Measurements from ENCODE around the gene ENOPH1.
A peak's percentile ranks its signal among the peaks of the same experiment; 100 is the strongest.
"Not testable (repeated sequence)": the region's sequence is repeated elsewhere in the genome, so short reads cannot be mapped to it uniquely, and the experiment has no call there.

Gene ENOPH1

DNA sequence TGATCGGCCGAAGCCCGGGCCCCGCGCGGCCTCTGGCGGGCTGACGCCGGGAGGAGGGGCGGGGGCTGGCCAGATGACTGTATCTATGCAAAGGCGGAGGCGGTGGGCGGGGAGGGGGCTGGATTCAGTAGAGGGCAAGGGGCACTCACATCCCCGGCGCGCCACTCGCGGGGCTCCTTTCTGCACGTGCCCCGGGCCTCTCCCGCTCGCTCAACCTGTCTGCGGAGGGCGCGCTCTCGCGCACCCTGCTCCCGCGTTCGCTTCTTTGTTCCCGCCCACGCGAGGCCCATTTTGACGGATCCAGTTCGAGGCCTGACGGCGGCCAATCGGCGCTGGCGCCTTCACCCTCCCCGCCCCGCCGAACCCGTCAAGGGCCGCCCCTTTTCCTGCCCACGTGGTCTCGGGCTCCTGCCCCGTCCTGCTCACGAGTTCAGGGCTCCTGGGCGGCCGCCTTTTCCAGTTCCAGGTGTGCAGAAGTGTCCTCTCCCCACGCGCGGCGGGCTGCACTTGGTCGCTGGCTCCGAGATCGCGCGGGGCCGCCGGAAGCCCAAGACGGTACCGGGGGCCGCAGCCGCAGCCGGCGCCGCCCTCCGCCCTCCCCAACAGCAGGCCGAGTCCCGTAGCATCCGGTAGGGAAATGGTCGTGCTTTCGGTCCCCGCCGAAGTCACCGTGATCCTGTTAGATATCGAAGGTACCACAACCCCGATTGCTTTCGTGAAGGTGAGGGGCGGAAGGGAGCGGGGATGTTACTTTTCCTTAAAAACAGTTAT is at the start of gene ENOPH1, which contains the start of gene HNRNPDL:
ENOPH1 (plus strand) TSS at position 398 of the 771 bp plus-strand sequence; CDS start at position 638, 240 bp downstream.
HNRNPDL (minus strand) TSS at position 270 of the 771 bp plus-strand sequence. CDS start 772 bp downstream, outside the sequence.
- peak; percentile 94 for DNase-seq (ENCODE audit: low spot score)

DNA sequence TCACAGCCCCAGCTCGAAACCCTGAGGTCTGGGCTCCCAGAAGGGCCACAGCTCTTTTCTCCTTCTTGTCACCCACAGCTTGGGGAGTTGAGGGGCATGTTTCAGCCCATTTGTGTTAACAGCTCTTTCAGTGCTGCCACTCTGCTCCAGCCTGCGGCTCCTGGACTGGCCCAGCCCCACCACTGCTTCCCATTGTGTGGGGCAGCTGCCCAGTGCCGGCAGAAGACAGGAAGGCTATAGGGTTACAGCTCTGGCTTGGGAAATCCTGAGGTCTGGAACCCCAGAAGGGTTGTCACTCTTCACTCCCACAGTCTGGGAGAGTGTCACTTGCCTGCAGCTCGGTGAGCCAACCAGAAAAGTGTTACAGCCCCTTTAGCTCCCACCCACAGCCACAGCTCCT is 49.6 kb upstream of the ENOPH1 start:
- DNase-seq (ENCODE audit: low spot score), result no peak

DNA sequence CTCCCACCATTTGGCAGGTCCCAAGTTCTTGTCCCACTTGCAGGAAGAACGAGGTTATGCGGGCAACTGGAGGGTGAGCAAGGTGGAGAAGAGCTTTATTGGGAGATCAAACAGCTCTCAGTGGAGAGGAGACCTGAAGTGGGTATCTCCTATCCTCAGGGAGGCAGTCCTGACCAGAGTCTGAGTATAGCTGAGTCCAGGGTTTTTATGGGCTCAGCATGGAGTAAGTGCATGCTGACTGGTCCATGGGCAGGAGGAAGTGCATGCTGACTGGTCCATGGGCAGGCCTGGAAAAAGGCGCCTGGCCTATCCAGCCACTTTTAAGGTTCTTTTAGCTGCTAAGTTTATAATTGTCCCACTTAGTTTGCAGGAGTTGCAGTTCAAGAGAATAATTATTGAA is 49.2 kb upstream of the ENOPH1 start:
- DNase-seq (ENCODE audit: low spot score), result no peak

DNA sequence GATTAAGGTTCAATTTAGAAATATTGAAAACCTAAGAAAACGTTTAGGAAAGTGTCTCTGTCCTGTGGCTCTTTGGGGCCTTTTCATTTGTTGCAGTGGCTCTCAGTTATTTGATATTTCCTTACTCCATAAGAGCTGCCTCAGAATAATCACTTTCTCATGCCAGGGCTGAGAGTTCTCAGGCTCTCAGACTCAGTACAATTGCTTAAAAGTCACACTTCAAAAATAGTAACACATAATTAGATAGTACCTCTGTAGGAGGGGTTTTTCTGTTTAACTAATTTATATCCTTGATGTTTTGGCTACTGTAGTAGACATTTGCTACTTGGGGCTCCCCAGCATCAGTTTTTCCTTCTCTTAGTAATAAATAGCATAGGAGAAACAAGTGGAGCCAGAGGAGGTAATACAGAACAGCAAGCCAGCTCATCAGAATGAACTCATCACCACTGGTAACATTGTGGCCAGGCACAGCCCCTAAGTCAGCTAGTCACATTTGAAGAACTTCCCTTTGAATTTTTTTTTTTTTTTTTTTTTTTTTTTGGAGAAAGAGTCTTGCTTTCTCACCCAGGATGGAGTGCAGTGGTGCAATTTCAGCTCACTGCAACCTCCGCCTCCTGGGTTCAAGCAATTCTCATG is 48.6 kb upstream of the ENOPH1 start:
- no peak for DNase-seq (ENCODE audit: low spot score)

DNA sequence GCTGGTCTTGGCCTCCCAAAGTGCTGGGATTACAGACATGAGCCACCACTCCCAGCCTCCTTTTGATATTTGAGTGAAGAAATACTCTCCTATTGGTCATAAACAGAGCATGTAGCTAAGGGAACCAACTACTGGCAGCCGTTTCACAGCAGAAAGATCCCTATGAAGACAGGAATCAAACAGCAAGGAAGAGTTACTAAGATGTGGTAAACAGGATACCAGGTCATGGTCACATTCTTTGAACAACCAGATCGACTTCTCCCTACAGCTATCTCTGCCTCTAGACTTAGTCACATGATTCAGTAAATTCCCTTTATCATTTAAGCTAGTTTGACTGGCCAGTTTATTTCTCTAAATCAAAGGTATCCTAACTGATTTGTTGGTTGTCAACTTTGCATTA is 47.6 kb upstream of the ENOPH1 start:
- DNase-seq (ENCODE audit: low spot score), result no peak

DNA sequence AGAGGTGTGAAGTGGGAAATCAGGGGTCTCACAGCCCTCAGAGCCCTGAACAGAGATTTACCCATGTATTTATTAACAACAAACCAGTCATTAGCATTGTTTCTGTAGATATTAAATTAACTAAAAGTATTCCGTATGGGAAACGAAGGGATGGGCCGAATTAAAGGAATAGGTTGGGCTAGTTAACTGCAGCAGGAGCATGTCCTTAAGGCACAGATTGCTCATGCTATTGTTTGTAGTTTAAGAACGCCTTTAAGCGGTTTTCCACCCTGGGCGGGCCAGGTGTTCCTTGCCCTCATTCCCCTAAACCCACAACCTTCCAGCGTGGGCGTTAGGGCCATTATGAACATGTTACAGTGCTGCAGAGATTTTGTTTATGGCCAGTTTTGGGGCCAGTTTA is 44.1 kb upstream of the ENOPH1 start:
- DNase-seq (ENCODE audit: low spot score), result not testable (repeated sequence)

DNA sequence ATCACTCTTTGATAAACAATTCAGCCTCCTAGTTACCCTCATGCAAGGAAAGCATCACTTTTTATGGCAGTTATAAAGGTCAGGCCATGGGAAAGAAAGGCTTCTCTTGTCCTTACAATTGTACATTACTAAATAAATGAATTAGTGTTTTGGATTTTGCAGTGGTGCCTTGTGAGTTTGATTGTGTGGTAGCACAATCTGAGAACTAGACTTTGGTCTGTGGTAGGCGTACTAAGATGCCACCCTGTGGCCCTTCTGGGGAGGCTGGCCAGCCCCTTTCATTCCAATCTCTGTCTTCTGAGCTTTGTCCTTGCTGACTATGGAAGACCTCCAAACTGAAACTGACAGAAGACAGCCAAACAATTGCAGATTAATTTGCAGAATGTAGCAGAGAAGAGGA is 42.0 kb upstream of the ENOPH1 start:
- DNase-seq (ENCODE audit: low spot score), result no peak

DNA sequence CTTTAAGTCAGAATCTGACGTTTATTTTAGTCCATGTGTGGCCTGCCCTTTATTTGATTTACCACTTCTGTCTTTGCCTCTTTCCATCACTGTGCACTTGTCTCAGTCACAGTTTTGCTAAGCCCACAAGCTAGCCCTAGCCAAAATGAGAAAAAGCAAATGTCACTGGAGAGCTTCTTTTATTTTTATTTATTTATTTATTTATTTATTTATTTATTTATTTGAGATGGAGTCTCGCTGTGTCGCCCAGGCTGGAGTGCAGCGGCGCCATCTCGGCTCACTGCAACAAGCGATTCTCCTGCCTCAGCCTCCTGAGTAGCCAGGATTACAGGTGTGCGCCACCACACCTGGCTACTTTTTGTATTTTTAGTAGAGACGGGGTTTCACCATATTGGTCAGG is 40.3 kb upstream of the ENOPH1 start:
- DNase-seq (ENCODE audit: low spot score), result not testable (repeated sequence)

DNA sequence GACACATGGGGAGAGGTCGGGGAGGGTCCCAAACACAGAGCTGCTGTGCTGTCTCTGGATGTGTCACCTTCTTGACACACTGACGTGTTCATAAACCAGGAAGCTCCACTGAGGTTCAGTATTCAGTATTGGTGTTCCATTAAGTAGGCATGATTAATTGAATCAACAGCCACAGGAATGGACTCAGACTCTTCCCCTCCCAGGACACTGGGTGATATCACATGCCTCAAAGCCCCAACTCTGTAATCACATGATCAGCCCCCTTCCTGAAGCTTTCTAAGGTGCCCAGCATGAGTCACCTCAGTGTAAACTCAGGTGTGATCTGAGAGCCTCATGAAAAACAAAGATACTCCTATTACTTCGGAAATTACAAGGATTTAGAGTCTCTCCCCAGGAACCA is 35.5 kb upstream of the ENOPH1 start:
- peak; percentile 78 for DNase-seq (ENCODE audit: low spot score)

DNA sequence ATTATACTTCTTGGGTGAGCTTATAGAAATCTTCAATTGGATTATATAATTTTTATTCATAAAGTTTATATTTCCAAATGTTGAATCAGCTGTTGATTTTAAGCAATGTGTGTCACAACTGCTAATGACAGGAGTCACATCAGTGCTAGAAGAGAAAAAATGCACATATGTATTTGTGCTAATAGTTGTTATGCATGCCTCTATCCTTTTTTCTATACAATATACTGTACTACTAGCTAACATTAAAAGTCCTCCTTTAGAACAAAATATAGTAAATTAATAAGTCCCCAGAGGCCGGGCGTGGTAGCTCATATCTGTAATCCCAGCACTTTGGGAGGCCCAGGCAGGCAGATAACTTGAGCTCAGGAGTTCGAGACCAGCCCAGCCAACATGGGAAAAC is 32.9 kb upstream of the ENOPH1 start:
- DNase-seq (ENCODE audit: low spot score), result no peak

DNA sequence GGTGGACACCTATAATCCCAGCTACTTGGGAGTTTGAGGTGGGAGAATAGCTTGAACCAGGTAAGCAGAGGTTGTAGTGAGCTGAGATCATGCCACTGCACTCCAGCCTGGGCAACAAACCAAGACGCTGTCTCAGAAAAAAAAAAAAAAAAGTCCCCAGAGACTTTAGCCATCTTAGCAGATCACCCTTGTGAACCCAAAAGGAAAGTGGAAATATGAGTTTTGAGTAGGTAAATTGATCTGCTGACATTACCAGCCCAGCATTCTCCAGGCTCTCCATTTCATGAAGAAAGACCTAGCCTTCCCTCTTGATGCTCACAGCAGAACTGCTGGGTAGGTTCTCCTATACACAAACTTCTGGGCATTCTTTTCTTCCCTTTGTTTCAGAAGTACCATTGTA is 32.1 kb upstream of the ENOPH1 start:
- no peak for DNase-seq (ENCODE audit: low spot score)

DNA sequence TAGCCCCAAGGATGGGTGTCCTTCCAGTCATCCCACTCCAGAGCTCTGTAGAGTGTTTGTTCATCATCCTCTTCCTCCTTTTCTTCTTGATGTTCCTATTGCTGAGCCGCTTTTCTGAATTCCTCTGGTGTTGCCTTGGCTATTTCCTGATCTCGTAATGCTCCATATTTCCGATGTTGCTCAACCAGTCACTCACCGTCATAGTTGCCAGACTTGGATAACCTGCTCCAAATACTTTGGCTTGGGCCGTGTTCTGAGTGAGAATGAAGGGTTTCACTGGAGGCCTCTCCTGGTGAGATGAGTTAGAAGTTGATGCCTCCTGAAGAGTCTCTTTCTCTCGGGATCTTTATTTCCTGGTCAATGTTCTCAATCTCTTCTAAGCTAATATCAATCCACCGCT is 28.8 kb upstream of the ENOPH1 start:
- DNase-seq (ENCODE audit: low spot score), result no peak

DNA sequence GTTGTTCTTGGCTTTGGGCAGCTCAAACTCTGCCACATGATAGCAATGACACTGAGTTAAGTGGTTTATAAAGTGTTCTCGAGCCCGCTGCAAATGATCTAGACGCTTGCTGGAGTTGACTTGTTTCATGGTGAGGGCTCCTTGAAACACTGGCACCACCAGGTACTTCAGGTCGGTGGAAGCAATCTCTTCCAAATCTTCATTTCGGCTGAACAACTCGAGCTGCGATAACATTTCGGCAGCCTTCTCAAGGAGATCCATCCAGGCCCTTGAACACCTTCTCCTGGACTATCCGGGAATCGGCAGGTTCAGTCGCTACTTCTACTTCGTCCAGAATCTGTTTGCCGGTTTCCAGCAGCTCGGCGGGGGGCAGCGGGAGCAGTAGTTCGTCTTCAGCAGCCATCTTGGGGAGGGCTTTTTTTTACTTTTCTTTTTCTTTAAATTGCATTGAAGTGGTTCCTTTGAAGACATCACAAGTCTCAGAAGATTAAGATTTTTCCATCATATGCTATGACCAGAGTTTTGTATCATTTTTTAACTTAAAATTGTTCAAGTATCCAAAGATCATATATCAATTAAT is 28.1 kb upstream of the ENOPH1 start:
- no peak for DNase-seq (ENCODE audit: low spot score)

DNA sequence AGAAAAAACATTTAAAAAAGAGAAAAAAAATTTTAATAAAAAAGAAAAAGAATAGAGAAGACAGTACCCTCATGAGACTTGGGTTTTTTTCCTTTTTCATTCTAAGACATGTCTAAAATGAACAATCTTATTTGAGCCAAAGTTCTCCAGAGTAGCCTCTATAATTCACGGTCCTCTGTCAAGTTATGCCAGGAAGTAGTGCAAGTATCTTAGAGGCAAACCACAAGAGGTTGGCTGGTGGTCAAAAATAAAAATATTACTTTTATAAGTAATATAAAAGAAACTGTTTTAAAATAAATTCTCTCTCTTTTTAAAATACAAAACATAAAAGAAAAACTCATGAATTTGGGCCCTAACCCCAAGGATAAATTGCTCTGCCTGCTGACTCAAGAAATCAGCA is 26.7 kb upstream of the ENOPH1 start:
- DNase-seq (ENCODE audit: low spot score), result no peak

DNA sequence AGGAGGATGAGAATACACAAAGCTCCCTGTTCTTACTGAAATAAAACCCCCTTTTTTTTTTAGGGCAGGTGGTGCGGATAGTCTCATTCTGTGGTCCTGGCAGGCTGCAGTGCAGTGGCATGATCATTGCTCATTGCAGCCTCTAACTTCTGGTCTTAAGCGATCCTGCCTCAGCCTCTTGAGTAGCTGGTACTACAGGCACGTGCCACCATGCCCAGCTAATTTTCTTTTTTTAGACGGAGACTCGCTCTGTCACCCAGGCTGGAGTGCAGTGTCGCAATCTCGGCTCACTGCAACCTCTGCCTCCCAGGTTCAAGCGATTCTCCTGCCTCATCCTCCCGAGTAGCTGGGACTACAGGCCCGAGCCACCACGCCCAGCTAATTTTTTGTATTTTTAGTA is 15.3 kb upstream of the ENOPH1 start:
- not testable (repeated sequence) for DNase-seq (ENCODE audit: low spot score)

DNA sequence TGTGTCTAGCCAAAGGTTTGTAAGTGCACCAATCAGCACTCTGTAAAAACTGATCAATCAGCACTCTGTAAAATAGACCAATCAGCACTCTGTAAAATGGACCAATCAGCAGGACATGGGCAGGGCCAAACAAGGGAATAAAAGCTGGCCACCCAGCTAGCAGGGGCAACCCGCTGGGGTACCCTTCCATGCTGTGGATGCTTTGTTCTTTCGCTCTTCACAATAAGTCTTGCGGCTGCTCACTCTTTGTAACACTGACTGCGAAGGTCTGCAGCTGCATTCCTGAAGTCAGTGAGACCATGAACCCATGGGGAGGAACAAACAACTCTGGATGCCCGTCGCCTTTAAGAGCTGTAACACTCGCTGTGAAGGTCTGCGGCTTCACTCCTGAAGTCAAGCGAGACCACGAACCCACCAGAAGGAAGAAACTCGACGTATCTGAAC is 14.4 kb upstream of the ENOPH1 start:
- no peak for DNase-seq (ENCODE audit: low spot score)

DNA sequence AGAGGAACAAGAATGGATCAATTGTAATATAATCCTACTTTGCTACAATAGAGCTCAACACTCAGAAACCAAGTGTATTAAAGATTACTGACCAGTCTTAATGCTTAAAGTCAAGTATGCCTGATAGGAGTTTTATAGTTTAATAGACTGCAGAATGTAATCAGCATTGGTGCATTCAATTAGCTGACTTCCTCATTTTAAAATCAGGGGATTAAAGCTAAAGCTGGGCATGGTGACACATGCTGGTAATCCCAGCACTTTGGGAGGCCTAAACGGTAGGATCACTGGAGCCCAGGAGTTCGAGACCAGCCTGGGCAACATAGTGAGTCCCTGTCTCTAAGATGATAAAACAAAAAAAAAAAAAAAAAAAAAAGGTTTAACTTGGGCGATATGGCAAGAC is 10.9 kb upstream of the ENOPH1 start:
- DNase-seq (ENCODE audit: low spot score), result no peak

DNA sequence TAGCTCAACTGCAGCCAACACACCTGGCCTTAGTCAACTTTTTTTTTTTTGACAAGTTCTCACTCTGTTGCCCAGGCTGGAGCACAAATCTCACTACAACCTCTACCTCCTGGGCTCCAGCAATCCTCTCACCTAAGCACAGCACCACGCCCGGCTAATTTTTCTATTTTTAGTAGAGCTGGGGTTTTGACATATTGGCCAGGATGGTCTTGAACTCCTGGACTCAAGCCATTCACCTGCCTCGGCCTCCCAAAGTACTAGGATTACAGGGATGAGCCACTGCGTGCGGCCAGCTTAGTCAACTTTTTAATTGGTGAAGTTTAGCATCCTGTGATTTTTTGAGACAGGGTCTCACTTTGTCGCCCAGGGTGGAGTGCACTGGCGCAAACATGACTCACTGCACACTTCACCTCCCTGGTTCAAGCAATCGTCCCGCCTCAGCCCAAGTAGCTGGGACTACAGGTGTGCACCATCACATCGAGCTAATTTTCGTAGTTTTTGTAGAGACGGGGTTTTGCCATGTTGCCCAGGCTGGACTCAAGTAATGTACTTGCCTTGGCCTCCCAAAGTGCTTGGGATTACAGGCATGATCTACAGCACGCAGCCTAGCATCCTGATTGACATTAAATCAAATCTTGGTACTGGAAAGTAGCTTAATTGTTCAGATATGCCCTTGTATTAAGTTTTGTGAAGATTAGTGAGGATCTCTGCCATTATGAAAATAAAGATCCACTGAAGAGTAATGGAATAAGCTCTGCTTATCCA is 8.4 kb upstream of the ENOPH1 start:
- DNase-seq (ENCODE audit: low spot score), result no peak

DNA sequence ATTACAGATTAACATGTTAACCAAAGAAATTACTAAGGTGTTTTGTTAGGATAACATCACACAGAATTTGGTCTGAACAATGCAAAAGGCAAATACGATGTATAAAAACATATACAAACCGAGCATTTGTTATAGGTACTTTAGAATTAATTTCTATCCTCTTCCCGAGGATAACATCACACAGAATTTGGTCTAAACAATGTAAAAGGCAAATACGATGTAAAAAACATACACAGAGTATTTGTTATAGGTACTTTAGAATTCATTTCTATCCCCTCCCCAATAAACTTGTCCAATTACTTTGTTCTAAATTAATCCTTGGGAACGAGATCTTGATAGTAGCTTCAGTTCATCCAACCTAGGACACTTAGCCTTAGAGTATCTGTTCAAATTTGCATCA is 7.8 kb upstream of the ENOPH1 start:
- no peak for DNase-seq (ENCODE audit: low spot score)

DNA sequence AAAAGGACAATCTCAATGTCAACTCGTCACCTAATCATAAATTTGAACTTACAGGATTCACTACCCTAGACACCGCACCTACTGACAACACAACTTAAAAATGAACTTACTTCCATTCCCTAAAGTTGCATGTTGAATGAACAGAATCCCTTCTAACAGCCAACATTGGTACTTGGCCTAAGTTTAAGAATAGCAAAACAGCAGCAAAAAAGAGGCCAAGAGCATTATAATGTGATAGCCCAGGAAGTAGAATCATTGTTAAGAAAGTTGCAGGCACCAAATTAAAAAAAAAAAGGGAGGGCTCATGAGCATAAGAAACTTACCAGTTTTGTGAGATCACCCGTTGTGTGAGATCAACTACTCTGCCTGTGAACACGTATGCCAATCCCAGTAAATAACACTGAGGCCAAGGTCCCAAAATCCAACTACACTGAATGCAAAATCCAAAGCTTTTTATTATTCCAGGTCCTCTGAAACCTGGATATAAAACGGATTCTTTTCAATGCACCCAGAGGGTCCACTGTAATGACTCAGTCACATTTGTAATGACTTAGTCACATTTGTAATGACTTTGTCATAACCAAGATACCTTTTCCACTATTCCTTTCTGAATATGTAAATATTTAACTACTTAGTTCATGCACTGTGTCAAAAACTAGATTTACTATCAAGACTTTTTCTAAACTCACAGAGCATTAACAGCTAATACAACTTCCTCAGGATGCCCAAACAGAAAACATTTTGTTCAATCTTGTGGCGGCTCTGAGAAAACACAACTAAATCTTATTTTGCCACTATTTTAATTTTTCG is 6.9 kb upstream of the ENOPH1 start:
- no peak for DNase-seq (ENCODE audit: low spot score)

DNA sequence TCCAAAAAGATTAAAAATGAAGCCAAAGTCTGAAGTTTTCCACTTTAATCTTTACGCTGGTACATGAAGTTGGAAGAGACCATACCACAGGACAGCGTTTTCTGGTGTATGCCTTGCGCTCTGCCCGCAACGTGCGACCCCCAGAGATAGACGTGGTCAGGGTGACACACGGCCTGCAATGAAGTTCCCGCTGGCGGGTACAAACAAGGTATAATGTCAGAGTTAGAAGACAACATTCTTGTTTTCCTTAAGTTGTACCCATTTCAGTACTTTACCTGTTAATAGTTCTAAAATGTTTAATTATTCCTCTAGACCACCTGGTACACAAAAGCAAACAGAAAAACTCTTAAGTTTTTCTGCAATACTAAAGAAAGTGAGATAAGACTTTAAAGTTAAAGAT is 4.9 kb upstream of the ENOPH1 start:
- DNase-seq (ENCODE audit: low spot score), result no peak

DNA sequence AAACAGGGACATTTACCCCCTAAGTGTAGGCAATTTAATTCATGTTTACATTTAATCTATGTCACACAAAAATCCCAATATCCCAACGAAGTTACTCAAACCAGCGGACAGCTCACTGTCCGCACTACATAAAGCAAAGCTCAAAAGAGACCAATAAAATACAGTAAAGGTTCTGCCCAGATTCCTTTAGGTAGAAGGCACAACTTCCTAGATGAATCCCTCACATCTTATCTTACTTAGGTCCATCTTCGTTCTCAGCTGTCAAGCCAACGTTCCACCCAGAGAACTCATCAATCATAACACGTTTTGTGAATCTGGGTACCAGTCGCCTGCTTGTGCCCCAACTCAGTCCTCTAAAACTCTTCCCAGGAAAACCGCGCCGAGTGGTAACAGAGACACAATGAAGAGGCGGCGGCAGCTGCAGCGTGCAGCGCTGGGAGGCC is 1.8 kb upstream of the ENOPH1 start:
- DNase-seq (ENCODE audit: low spot score), result no peak

All from SW480 (cell line).